MCF 10A (cell line): ENCODE data around the gene IL11. TPM values are rescaled to one million over a fixed set of nuclear protein-coding genes. Genes with fewer than 3 reads are reported as not detected.

Experiments
- BruUV-seq: library from RNA; stranded (reverse); fragments of 400-500 nt; replicated peaks from 2 replicates; lab custom pipeline; 2021; lab: Mats Ljungman, UMichigan
- CTCF ChIA-PET: fragments of 300-600 bp; sonication (Branson Sonifier 250); formaldehyde crosslinking; extraction: SDS; loops from one replicate; lab custom pipeline; 2021; ENCODE audit warnings: antibody characterized with exemption, inconsistent platforms; lab: Yijun Ruan, JAX
- POLR2A ChIA-PET: fragments of 300-600, 350-650 bp; sonication (Branson Sonifier 250); formaldehyde crosslinking; extraction: SDS; loops from one replicate; lab custom pipeline; 2020; ENCODE audit warnings: antibody characterized with exemption, inconsistent platforms; lab: Yijun Ruan, JAX
- DNase-seq: peaks from one replicate; pipeline ENCODE4 v3.0.0-alpha.2; 2018; ENCODE audit not compliant: unreplicated experiment
- H3K27ac Mint-ChIP-seq: one replicate; pipeline ENCODE4 v1.8.0; 2022; ENCODE audit warnings: mild to moderate bottlenecking, low read depth, mixed read lengths; ENCODE audit not compliant: unreplicated experiment
- H3K27me3 Mint-ChIP-seq: one replicate; pipeline ENCODE4 v1.8.0; 2022; ENCODE audit warnings: mixed read lengths; ENCODE audit not compliant: insufficient read depth, unreplicated experiment
- H3K36me3 Mint-ChIP-seq: one replicate; pipeline ENCODE4 v1.8.0; 2022; ENCODE audit warnings: mild to moderate bottlenecking, moderate library complexity, mixed read lengths; ENCODE audit not compliant: insufficient read depth, unreplicated experiment
- H3K4me1 Mint-ChIP-seq: one replicate; pipeline ENCODE4 v1.8.0; 2022; ENCODE audit warnings: mixed read lengths; ENCODE audit not compliant: insufficient read depth, unreplicated experiment
- H3K4me3 Mint-ChIP-seq: one replicate; pipeline ENCODE4 v1.8.0; 2022; ENCODE audit warnings: mild to moderate bottlenecking, moderate library complexity, mixed read lengths; ENCODE audit not compliant: unreplicated experiment
- H3K9me3 Mint-ChIP-seq: one replicate; pipeline ENCODE4 v1.8.0; 2022; ENCODE audit warnings: mixed read lengths; ENCODE audit not compliant: unreplicated experiment
- CTCF ChIP-seq: fragments of 200-600 bp; IDR thresholded peaks from one replicate; pipeline ENCODE4 v1.8.0; 2022; ENCODE audit warnings: antibody characterized with exemption, mild to moderate bottlenecking; ENCODE audit not compliant: unreplicated experiment
- intact Hi-C: fragments of 100-400 bp; cut with micrococcal nuclease; formaldehyde crosslinking; loops from 2 replicates; pipeline ENCODE4 v1.14.1; 2022
- total RNA-seq: library from RNA; stranded (reverse); gene quantifications from 2 replicates; pipeline ENCODE4 v1.2.3, GENCODE V29; 2022

Gene IL11
- total RNA-seq, 1 experiment from 2014 or later, result 4.2 TPM

- no TSS peak for BruUV-seq
- Mint-ChIP-seq H3K4me3 (no peak overlapping the region), H3K4me1 (peaks cover 15% of the 10 kb centered on the region), H3K9me3 (no peaks in the 10 kb centered on the region), H3K36me3 (peaks cover 10% of the 10 kb centered on the region), H3K27me3 (peaks cover 17% of the 10 kb centered on the region), H3K27ac (no peak overlapping the region)
- ChIA-PET CTCF (interaction anchor here (0.6 to 1.3 kb wide), 3 partner anchors 15 to 209 kb away, joined by 3 to 5 read pairs (median 5); no protein-coding TSS in a partner anchor), POLR2A (interaction anchor here (0.7 to 2.5 kb wide), 3 partner anchors 16 to 29 kb away, joined by 3 to 10 read pairs (median 5); partner anchors contain the start of genes KMT5C and TMEM238)
- DNase-seq, result no peak
- intact Hi-C loops, result no loop called here
- no peak for TF ChIP-seq CTCF
Observed at GRCh38 chr19:55368106-55368505, 2.2 kb downstream of the IL11 start.

GRCh38 chr19:55366790-55367189 lies 3.5 kb downstream of the IL11 start:
- POLR2A ChIA-PET, result interaction anchor here (0.6 to 1.1 kb wide), 2 partner anchors 11 to 74 kb away, joined by 3 to 4 read pairs; no protein-coding TSS in a partner anchor
- Mint-ChIP-seq H3K36me3 (peaks cover 10% of the 10 kb centered on the region), H3K4me3 (no peak overlapping the region), H3K4me1 (peaks cover 15% of the 10 kb centered on the region), H3K9me3 (no peaks in the 10 kb centered on the region), H3K27ac (no peak overlapping the region), H3K27me3 (peaks cover 17% of the 10 kb centered on the region)
- no peak for TF ChIP-seq CTCF
- no TSS peak for BruUV-seq
- intact Hi-C loops, result no loop called here
- CTCF ChIA-PET, result interaction anchor here (0.5 to 1.4 kb wide), 4 partner anchors 14 to 226 kb away, joined by 3 to 6 read pairs (median 4); partner anchors contain the start of gene TMEM238
- no peak for DNase-seq

GRCh38 chr19:55365964-55366363 lies 4.3 kb downstream of the IL11 start:
- Mint-ChIP-seq H3K4me1 (peaks cover 14% of the 10 kb centered on the region), H3K27ac (no peak overlapping the region), H3K27me3 (peaks cover 11% of the 10 kb centered on the region), H3K36me3 (peaks cover 10% of the 10 kb centered on the region), H3K9me3 (no peaks in the 10 kb centered on the region), H3K4me3 (no peak overlapping the region)
- intact Hi-C loops, result no loop called here
- ChIA-PET POLR2A (interaction anchor here (0.5 to 1.1 kb wide), 2 partner anchors 11 to 902 kb away, joined by 3 to 4 read pairs; partner anchors contain the start of gene LENG9), CTCF (interaction anchor here (0.5 to 1.4 kb wide), 5 partner anchors 13 to 225 kb away, joined by 4 to 6 read pairs (median 5); partner anchors contain the start of gene TMEM238)
- no TSS peak for BruUV-seq
- no peak for DNase-seq
- no peak for TF ChIP-seq CTCF

GRCh38 chr19:55365245-55365644 lies 5.0 kb downstream of the IL11 start:
- peaks cover 4% of the 10 kb centered on the region for H3K27me3 Mint-ChIP-seq
- no peak for DNase-seq
- intact Hi-C loops, result no loop called here
- ChIA-PET POLR2A (no interaction called here), CTCF (interaction anchor here (1.4 kb wide), 1 partner anchor 17 kb away, joined by 5 read pairs; no protein-coding TSS in a partner anchor)
- no peaks in the 10 kb centered on the region for H3K9me3 Mint-ChIP-seq
- no peak overlapping the region for H3K4me3 Mint-ChIP-seq
- peaks cover 6% of the 10 kb centered on the region for H3K4me1 Mint-ChIP-seq
- BruUV-seq, result no TSS peak
- peaks cover 6% of the 10 kb centered on the region for H3K36me3 Mint-ChIP-seq
- TF ChIP-seq CTCF, result no peak
- H3K27ac Mint-ChIP-seq, result no peak overlapping the region
